H9 (cell line): Measurements from ENCODE around the gene GPD1. TPM values are rescaled to one million over a fixed set of nuclear protein-coding genes. Genes with fewer than 3 reads are reported as not detected.

Experiments
- DNase-seq: peaks from one replicate; pipeline ENCODE4 v3.0.0-alpha.2; 2017
- H2AFZ ChIP-seq: one replicate; pipeline ENCODE4 v1.6.1; 2013; ENCODE audit warnings: mild to moderate bottlenecking, low read length, control low read depth, moderate library complexity
- H2AK5ac ChIP-seq: 2 replicates; pipeline ENCODE4 v1.6.1; 2013; ENCODE audit warnings: low read length, control low read depth, mixed read lengths; ENCODE audit not compliant: insufficient read length
- H2BK120ac ChIP-seq: one replicate; pipeline ENCODE4 v1.6.1; 2013; ENCODE audit warnings: low read depth, mild to moderate bottlenecking, low read length, control low read depth, inconsistent platforms; ENCODE audit not compliant: poor library complexity, severe bottlenecking
- H2BK12ac ChIP-seq: 2 replicates; pipeline ENCODE4 v1.6.1; 2013; ENCODE audit warnings: low read length, control low read depth, mixed read lengths, low read depth; ENCODE audit not compliant: insufficient read length
- H2BK15ac ChIP-seq: 2 replicates; pipeline ENCODE4 v1.6.1; 2013; ENCODE audit warnings: low read depth, low read length, control low read depth
- H2BK20ac ChIP-seq: one replicate; pipeline ENCODE4 v1.6.1; 2013; ENCODE audit warnings: low read depth, mild to moderate bottlenecking, low read length, control low read depth, inconsistent platforms; ENCODE audit not compliant: poor library complexity, severe bottlenecking
- H2BK5ac ChIP-seq: 2 replicates; pipeline ENCODE4 v1.6.1; 2013; ENCODE audit warnings: low read length, control low read depth, mixed read lengths; ENCODE audit not compliant: insufficient read length
- H3K14ac ChIP-seq: 2 replicates; pipeline ENCODE4 v1.6.1; 2013; ENCODE audit warnings: low read length, control low read depth; ENCODE audit not compliant: insufficient read depth
- H3K18ac ChIP-seq: 2 replicates; pipeline ENCODE4 v1.6.1; 2013; ENCODE audit warnings: low read depth, mild to moderate bottlenecking, mixed read lengths, low read length, control low read depth; ENCODE audit not compliant: insufficient read length
- H3K23ac ChIP-seq: 2 replicates; pipeline ENCODE4 v1.6.1; 2013; ENCODE audit warnings: low read length, control low read depth, mixed read lengths, low read depth; ENCODE audit not compliant: insufficient read length
- H3K23me2 ChIP-seq: 2 replicates; pipeline ENCODE4 v1.6.1; 2013; ENCODE audit warnings: low read depth, mild to moderate bottlenecking, mixed read lengths, low read length, control low read depth; ENCODE audit not compliant: insufficient read length, poor library complexity, severe bottlenecking
- H3K27ac ChIP-seq: 2 replicates; pipeline ENCODE4 v1.5.1; 2013; ENCODE audit warnings: low read length, control low read depth, mixed read lengths, low read depth; ENCODE audit not compliant: insufficient read length
- H3K27me3 ChIP-seq: 2 replicates; pipeline ENCODE4 v1.6.1; 2013; ENCODE audit warnings: low read length, control low read depth, inconsistent platforms; ENCODE audit not compliant: insufficient read depth
- H3K4ac ChIP-seq: 2 replicates; pipeline ENCODE4 v1.6.1; 2013; ENCODE audit warnings: low read depth, mild to moderate bottlenecking, control low read depth, inconsistent platforms, low read length, moderate library complexity
- H3K4me1 ChIP-seq: 2 replicates; pipeline ENCODE4 v1.6.1; 2013; ENCODE audit warnings: low read length, control low read depth, inconsistent platforms; ENCODE audit not compliant: insufficient read depth
- H3K4me2 ChIP-seq: 2 replicates; pipeline ENCODE4 v1.6.1; 2013; ENCODE audit warnings: low read length, control low read depth, mixed read lengths; ENCODE audit not compliant: insufficient read length, insufficient read depth
- H3K56ac ChIP-seq: 2 replicates; pipeline ENCODE4 v1.6.1; 2013; ENCODE audit warnings: low read depth, mild to moderate bottlenecking, mixed read lengths, low read length, control low read depth; ENCODE audit not compliant: insufficient read length
- H3K79me1 ChIP-seq: 2 replicates; pipeline ENCODE4 v1.6.1; 2013; ENCODE audit warnings: low read depth, mild to moderate bottlenecking, moderate library complexity, low read length, control low read depth, inconsistent platforms; ENCODE audit not compliant: insufficient read depth, poor library complexity, severe bottlenecking
- H3K79me2 ChIP-seq: 2 replicates; pipeline ENCODE4 v1.6.1; 2013; ENCODE audit warnings: low read length, control low read depth, inconsistent platforms; ENCODE audit not compliant: insufficient read depth
- H3K9ac ChIP-seq: 2 replicates; pipeline ENCODE4 v1.6.1; 2013; ENCODE audit warnings: low read length, control low read depth, mixed read lengths; ENCODE audit not compliant: insufficient read length; ENCODE audit errors: extremely low read depth
- H3K9me3 ChIP-seq: one replicate; pipeline ENCODE4 v1.6.1; 2013; ENCODE audit warnings: low read depth, low read length, inconsistent platforms; ENCODE audit not compliant: control insufficient read depth
- H3T11ph ChIP-seq: one replicate; pipeline ENCODE4 v1.6.1; 2013; ENCODE audit warnings: mild to moderate bottlenecking, low read length, control low read depth, inconsistent platforms
- H4K20me1 ChIP-seq: one replicate; pipeline ENCODE4 v1.6.1; 2013; ENCODE audit not compliant: control insufficient read depth, insufficient read length, insufficient read depth
- H4K5ac ChIP-seq: 2 replicates; pipeline ENCODE4 v1.6.1; 2013; ENCODE audit warnings: low read depth, mild to moderate bottlenecking, mixed read lengths, low read length, control low read depth; ENCODE audit not compliant: insufficient read length
- H4K8ac ChIP-seq: replicated peaks from 2 replicates; pipeline ENCODE4 v1.6.1; 2013; ENCODE audit warnings: low read length, control low read depth, mixed read lengths, low read depth; ENCODE audit not compliant: insufficient read length
- H4K91ac ChIP-seq: 2 replicates; pipeline ENCODE4 v1.6.1; 2013; ENCODE audit warnings: low read depth, mild to moderate bottlenecking, moderate library complexity, mixed read lengths, low read length, control low read depth; ENCODE audit not compliant: insufficient read length
- H3K27ac Mint-ChIP-seq, 3 experiments: 2 replicates in 2 of 3; 3 replicates in 1 of 3; pipeline ENCODE4 v1.8.0; 2020 to 2021; ENCODE audit warnings: mixed read lengths in 3 of 3, mild to moderate bottlenecking in 1 of 3, moderate library complexity in 1 of 3
- H3K27me3 Mint-ChIP-seq: 2 replicates; pipeline ENCODE4 v1.8.0; 2021; ENCODE audit warnings: low read depth, mild to moderate bottlenecking, moderate library complexity, mixed read lengths
- H3K36me3 Mint-ChIP-seq, 3 experiments: 2 replicates in 2 of 3; 3 replicates in 1 of 3; pipeline ENCODE4 v1.8.0; 2020 to 2021; ENCODE audit warnings: low read depth in 3 of 3, mixed read lengths in 3 of 3; ENCODE audit not compliant: insufficient read depth in 1 of 3
- H3K4me1 Mint-ChIP-seq, 2 experiments: 2 replicates each; pipeline ENCODE4 v1.8.0; 2020; ENCODE audit warnings: mixed read lengths in 2 of 2
- H3K4me3 Mint-ChIP-seq, 2 experiments: 2 replicates in 1 of 2; 3 replicates in 1 of 2; pipeline ENCODE4 v1.8.0; 2020 to 2021; ENCODE audit warnings: mild to moderate bottlenecking in 2 of 2, mixed read lengths in 2 of 2, moderate library complexity in 1 of 2
- H3K9me3 Mint-ChIP-seq, 2 experiments: 2 replicates in 1 of 2; 3 replicates in 1 of 2; pipeline ENCODE4 v1.8.0; 2020; ENCODE audit warnings: mild to moderate bottlenecking in 2 of 2, mixed read lengths in 2 of 2, moderate library complexity in 1 of 2
- WGBS: extraction: QIAGEN DNeasy Blood & Tissue Kit; methylation state at CpG from one replicate; pipeline ENCODE4 v1.1.7; 2013; ENCODE audit warnings: missing lambda C conversion rate, low lambda C conversion rate, mixed read lengths; ENCODE audit not compliant: insufficient read length; ENCODE audit errors: extremely low coverage; 5-methylcytosine and 5-hydroxymethylcytosine counted together
- total RNA-seq: library from RNA; stranded (reverse); gene quantifications from 2 replicates; pipeline ENCODE4 v1.2.1, GENCODE V29; 2021
- TF ChIP-seq, protein P1 (sequence below): fragments of 200-600 bp; sonication (generic); conservative IDR thresholded peaks from 3 replicates; pipeline ENCODE4 v1.8.0; 2021; ENCODE audit warnings: antibody characterized with exemption, mild to moderate bottlenecking

Gene GPD1
- total RNA-seq, 1 experiment from 2014 or later, result 0.70 TPM

DNA sequence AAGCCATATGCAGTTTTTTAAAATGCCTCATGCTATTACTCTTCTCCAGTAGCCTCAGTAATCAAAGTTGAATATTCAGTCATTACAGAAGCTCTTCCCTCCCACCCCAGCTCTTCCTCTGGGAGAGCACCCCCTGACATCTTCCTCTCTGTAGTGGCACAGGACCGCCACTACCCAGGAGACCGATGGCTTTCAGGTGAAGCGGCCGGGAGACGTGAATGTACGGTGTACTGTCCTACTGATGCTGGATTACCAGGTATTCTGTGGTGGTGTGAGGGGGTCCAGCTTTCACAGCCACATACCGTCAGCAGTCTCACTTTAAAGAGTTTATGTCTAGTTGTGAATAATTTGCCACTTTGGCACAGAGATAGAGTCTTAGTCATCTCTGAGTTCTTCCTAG lies 14.1 kb upstream of the GPD1 start:
- Mint-ChIP-seq H3K27ac (no peak overlapping the region), H3K36me3 (peaks cover 59 to 84% (median 80%) of the 10 kb centered on the region in 3 experiments; a peak in 6 of 7 replicates), H3K4me3 (no peak overlapping the region), H3K9me3 (no peaks in the 10 kb centered on the region), H3K4me1 (peaks cover 7 to 9% of the 10 kb centered on the region in 2 experiments), H3K27me3 (no peaks in the 10 kb centered on the region)
- Histone ChIP-seq H3K4me1 (no peaks in the 10 kb centered on the region), H2AK5ac (no peak overlapping the region), H3K27ac (no peak overlapping the region), H4K8ac (no peak overlapping the region), H3K9me3 (no peaks in the 10 kb centered on the region), H3K4ac (no peak overlapping the region), H3K18ac (no peak overlapping the region), H3T11ph (no peak overlapping the region), H2BK120ac (no peak overlapping the region), H2BK12ac (no peak overlapping the region), H3K23me2 (no peaks in the 10 kb centered on the region), H2BK15ac (no peak overlapping the region), H2BK20ac (no peak overlapping the region), H3K79me1 (no peaks in the 10 kb centered on the region), H3K79me2 (no peaks in the 10 kb centered on the region), H4K20me1 (no peaks in the 10 kb centered on the region), H3K23ac (no peak overlapping the region), H3K9ac (no peak overlapping the region), H3K27me3 (no peaks in the 10 kb centered on the region), H2BK5ac (no peak overlapping the region), H2AFZ (no peak overlapping the region), H4K5ac (no peak overlapping the region), H3K56ac (no peak overlapping the region), H3K14ac (no peak overlapping the region), H4K91ac (no peak overlapping the region), H3K4me2 (no peak overlapping the region)
- no CpG with 5 or more reads among the region's 7 CpGs for WGBS
- TF ChIP-seq, protein P1, sequence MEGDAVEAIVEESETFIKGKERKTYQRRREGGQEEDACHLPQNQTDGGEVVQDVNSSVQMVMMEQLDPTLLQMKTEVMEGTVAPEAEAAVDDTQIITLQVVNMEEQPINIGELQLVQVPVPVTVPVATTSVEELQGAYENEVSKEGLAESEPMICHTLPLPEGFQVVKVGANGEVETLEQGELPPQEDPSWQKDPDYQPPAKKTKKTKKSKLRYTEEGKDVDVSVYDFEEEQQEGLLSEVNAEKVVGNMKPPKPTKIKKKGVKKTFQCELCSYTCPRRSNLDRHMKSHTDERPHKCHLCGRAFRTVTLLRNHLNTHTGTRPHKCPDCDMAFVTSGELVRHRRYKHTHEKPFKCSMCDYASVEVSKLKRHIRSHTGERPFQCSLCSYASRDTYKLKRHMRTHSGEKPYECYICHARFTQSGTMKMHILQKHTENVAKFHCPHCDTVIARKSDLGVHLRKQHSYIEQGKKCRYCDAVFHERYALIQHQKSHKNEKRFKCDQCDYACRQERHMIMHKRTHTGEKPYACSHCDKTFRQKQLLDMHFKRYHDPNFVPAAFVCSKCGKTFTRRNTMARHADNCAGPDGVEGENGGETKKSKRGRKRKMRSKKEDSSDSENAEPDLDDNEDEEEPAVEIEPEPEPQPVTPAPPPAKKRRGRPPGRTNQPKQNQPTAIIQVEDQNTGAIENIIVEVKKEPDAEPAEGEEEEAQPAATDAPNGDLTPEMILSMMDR, result no peak
- no peak for DNase-seq
